Muscle layer of duodenum (tissue), 2 donors: ENCODE measurements around the gene FMNL2.
A peak's percentile ranks its signal among the peaks of the same experiment; 100 is the strongest.

ENCODE experiments used
- H3K27ac ChIP-seq: one replicate; pipeline ENCODE4 v1.7.0; 2013; ENCODE audit warnings: mild to moderate bottlenecking, low read length
- H3K27me3 ChIP-seq: one replicate; pipeline ENCODE4 v1.7.0; 2013; ENCODE audit warnings: low read depth, mild to moderate bottlenecking, control low read depth, low read length
- H3K36me3 ChIP-seq, 2 donors: one replicate each; pipeline ENCODE4 v1.7.0; 2013; ENCODE audit warnings: low read length in 2 of 2, control low read depth in 1 of 2, mild to moderate bottlenecking in 1 of 2; ENCODE audit not compliant: insufficient read depth in 2 of 2, control insufficient read depth in 1 of 2
- H3K4me1 ChIP-seq, 2 donors: one replicate each; pipeline ENCODE4 v1.7.0; 2013; ENCODE audit warnings: low read length in 2 of 2, mild to moderate bottlenecking in 2 of 2, control low read depth in 1 of 2, moderate library complexity in 1 of 2; ENCODE audit not compliant: insufficient read depth in 2 of 2, control insufficient read depth in 1 of 2
- H3K4me3 ChIP-seq, 2 donors: one replicate each; pipeline ENCODE4 v1.7.0; 2013; ENCODE audit warnings: low read length in 2 of 2, low read depth in 1 of 2, mild to moderate bottlenecking in 1 of 2
- H3K9me3 ChIP-seq, 2 donors: one replicate each; pipeline ENCODE4 v1.7.0; 2013; ENCODE audit warnings: low read length in 2 of 2, control low read depth in 1 of 2, mild to moderate bottlenecking in 1 of 2; ENCODE audit not compliant: control insufficient read depth in 1 of 2
- donor health status: healthy.

Gene FMNL2

GRCh38 chr2:152584301-152584700 is 249.3 kb downstream of the FMNL2 start:
- Histone ChIP-seq H3K9me3 (no peaks in the 10 kb centered on the region), H3K4me1 (peaks cover 0 to 11% of the 10 kb centered on the region in 2 donors), H3K36me3 (peaks cover 0 to 12% of the 10 kb centered on the region in 2 donors), H3K4me3 (no peak overlapping the region), H3K27ac (no peak overlapping the region), H3K27me3 (no peaks in the 10 kb centered on the region)

DNA sequence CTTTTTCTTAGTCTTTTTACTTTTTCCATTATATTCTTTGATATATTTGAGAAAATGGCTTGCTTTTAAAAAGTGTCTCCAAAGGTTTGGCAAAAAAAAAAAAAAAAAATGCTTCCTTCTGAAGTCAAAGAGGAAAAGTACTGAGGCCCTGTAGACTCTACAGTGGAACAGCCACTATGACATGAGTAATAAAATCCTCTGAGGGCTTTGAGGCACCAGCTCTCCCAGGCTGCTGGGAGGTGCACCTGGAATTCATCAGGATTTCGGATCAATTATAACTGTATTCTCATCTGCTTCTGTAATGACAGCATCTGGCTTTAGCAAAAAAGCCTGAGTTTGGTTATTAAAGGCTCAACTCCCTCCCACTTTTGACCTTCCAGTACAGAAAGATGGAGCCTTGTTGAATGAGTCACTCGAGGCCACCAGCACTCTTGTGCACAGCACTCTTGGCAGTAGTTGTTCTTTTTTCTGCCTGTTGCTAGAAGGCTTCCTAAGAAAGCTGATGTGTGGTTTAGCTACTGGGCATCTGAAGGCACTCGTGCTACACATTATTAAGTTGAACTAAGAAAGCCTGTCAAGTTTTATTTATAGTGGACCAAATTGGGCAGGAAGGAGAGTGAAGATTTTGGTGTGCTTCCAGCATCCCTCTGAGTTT is 251.0 kb downstream of the FMNL2 start:
- no peaks in the 10 kb centered on the region for H3K9me3 ChIP-seq
- no peak overlapping the region for H3K4me3 ChIP-seq
- peaks cover 0 to 9% of the 10 kb centered on the region in 2 donors for H3K36me3 ChIP-seq
- H3K4me1 ChIP-seq: peaks cover 0 to 11% of the 10 kb centered on the region in 2 donors
- H3K27ac ChIP-seq: no peak overlapping the region
- no peaks in the 10 kb centered on the region for H3K27me3 ChIP-seq

DNA sequence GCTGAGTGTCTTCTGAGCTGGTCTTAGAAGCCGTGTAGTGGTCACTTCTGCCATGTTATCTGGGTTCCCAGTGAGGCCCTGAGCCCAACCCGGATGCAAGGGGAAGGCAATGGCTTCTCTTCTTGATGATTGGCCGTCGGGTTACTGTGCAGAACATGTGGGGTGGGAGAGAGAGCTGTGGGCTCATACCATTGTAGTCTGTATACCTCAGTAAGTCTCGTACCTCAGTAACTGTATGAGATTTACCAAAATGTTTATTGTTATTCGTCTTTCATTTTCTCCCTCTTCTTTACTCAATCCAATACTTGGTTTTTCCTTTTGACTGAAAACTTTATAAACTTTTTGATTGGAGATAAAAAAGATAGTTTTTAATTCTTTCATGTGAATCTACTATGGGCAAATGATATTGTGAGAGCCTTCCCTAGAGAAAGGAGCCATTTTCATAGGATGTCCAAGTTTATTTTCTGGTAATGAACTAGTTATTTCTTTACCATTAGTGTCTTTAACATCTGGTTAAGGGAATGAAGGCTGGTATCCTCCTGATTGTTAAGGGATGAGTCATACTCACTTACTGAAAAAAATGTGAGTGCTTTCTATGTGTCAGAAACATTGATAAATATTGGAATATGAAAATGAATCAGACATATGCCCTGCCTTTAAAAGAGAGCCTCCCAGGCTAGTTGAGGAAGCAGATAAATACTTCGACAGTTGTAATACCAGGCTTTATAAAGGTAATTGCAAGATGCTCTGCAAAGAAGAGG is 252.4 kb downstream of the FMNL2 start:
- no peak overlapping the region for H3K4me3 ChIP-seq
- no peaks in the 10 kb centered on the region for H3K9me3 ChIP-seq
- H3K27ac ChIP-seq: no peak overlapping the region
- H3K36me3 ChIP-seq: no peaks in the 10 kb centered on the region
- no peaks in the 10 kb centered on the region for H3K27me3 ChIP-seq
- H3K4me1 ChIP-seq: peaks cover 0 to 11% of the 10 kb centered on the region in 2 donors

- H3K4me1 ChIP-seq: peaks cover 0 to 11% of the 10 kb centered on the region in 2 donors
- H3K36me3 ChIP-seq: no peaks in the 10 kb centered on the region
- H3K27ac ChIP-seq: no peak overlapping the region
- no peaks in the 10 kb centered on the region for H3K27me3 ChIP-seq
- H3K9me3 ChIP-seq: no peaks in the 10 kb centered on the region
- H3K4me3 ChIP-seq: no peak overlapping the region
These were observed 254.0 kb downstream of the FMNL2 start for GRCh38 chr2:152588998-152589397.

DNA sequence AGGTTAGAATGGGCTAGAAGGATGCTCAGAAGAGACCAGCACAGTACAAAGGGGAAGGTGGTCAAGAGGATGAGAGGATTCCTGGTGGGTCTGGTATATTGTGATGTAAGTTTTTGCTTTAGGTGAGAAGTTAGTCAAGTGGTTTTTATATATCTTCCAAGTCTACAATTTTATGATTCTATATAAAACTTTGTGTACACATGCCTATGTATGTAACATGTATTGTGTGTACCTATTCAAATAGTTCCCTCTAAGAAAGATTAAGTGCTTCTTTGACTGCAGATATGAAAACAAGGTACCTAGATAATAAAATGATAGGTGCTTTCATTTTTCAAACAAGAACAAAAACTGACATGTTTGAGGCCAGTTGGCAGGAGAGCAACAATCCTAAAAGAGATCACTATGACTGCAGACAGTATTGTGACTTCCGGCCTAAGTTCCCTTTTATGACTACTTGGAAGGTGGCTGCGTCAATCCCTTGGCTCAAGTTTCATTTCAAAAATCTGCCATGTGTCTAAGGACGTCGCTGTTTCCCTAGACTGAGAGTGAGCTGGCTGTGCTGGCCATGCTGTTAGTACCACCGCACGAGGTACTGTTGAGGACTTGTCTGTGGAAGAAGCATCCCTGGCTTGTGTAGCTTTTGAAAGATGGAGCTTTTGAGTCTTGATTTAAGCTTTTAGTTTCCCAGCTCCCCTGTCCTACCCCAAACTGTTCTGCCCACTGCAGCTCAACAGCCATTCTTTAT is 259.2 kb downstream of the FMNL2 start:
- H3K9me3 ChIP-seq: no peaks in the 10 kb centered on the region
- H3K4me1 ChIP-seq: no peaks in the 10 kb centered on the region
- H3K4me3 ChIP-seq: no peak overlapping the region
- H3K27ac ChIP-seq: peak overlapping the region; percentile 14
- peaks cover 0 to 3% of the 10 kb centered on the region in 2 donors for H3K36me3 ChIP-seq
- H3K27me3 ChIP-seq: no peaks in the 10 kb centered on the region

DNA sequence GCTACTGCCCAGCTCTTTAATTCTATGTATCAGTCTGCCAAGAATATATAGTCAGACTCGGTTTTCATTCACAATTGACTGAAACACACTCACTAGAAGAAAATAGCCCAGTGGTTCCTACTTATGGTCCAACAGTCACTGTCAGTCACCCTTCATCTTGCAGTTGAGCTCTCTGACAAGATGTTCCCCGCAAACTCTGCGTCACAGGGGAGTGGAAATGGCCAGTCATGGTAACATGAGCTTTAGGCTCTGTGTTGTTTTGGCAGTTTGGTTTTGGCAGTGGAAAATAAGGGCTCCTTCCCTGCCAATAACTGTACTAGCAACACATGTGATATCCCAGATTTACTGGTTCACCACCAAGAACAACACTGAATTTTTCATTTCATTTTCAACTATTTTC is 259.8 kb downstream of the FMNL2 start:
- H3K27me3 ChIP-seq: no peaks in the 10 kb centered on the region
- peaks cover 0 to 3% of the 10 kb centered on the region in 2 donors for H3K36me3 ChIP-seq
- no peak overlapping the region for H3K27ac ChIP-seq
- H3K4me1 ChIP-seq: no peaks in the 10 kb centered on the region
- H3K4me3 ChIP-seq: no peak overlapping the region
- H3K9me3 ChIP-seq: no peaks in the 10 kb centered on the region

DNA sequence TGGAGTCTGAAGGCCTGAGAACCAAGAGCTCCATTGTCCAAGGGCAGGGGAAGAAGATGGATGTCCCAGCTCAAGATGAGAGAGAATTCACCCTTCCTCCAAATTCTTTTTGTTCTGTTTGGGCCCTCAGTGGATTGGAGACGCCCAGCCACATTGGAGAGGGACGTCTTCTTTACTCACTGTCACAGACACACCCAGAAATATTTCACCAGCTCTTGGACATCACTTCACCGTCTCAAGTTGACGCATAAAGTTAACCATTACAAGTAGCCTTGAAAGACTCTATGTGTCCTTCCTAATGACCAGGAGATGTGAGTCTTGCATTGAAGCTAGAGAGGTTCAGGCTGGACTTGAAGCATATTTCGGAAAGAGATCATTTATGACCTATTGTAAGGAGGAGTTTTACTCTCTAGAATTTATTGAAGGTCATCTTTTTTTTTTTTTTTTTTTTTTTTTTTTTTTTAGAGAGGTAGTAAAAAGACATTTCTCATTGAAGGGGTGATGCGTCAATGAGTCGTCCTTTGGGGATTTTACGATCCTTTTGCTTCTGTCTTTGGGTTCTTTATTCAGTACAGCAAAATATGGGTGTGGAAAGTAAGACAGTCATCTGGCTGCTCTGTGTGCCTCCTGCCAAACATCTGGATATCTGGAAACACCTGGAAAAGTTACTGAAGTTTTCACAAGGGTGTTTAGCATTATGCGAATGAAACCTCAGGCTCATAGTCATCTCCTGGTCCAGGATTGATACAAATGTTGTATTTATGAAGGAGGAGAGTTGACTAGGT is 264.2 kb downstream of the FMNL2 start:
- H3K27ac ChIP-seq: no peak overlapping the region
- no peaks in the 10 kb centered on the region for H3K27me3 ChIP-seq
- no peaks in the 10 kb centered on the region for H3K4me1 ChIP-seq
- H3K4me3 ChIP-seq: no peak overlapping the region
- no peaks in the 10 kb centered on the region for H3K9me3 ChIP-seq
- H3K36me3 ChIP-seq: peaks cover 0 to 3% of the 10 kb centered on the region in 2 donors

DNA sequence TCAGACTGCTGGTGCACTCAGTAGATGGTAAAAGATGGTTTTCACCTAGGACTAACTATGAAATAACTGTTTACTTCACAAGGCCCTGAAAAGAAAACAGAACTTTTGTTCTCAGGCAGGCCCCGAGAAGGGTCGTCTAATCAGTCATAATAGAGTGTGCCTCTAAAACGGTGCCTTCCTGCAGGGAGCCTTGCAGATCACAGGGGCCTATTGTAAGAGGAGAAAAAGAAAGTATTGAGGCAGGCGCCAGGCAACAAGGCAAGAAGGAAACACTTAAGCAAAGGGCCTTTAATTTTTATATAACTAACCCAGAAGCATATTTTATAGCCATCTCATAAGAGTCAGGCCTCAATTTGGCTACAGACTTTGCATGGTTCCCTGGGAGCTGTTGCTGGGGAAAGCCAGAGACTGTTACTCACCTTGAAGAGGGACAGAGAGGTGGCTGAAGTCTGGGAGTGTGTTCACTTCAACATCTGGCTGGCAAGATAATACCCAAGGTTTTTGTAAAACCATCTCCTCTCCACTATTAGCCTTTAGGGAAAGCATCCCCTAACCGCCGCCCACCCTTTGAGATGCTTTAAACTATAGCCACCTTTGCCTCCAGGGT is 265.2 kb downstream of the FMNL2 start:
- Histone ChIP-seq H3K9me3 (no peaks in the 10 kb centered on the region), H3K36me3 (peaks cover 0 to 3% of the 10 kb centered on the region in 2 donors), H3K4me3 (no peak overlapping the region), H3K4me1 (no peaks in the 10 kb centered on the region), H3K27ac (no peak overlapping the region), H3K27me3 (no peaks in the 10 kb centered on the region)

DNA sequence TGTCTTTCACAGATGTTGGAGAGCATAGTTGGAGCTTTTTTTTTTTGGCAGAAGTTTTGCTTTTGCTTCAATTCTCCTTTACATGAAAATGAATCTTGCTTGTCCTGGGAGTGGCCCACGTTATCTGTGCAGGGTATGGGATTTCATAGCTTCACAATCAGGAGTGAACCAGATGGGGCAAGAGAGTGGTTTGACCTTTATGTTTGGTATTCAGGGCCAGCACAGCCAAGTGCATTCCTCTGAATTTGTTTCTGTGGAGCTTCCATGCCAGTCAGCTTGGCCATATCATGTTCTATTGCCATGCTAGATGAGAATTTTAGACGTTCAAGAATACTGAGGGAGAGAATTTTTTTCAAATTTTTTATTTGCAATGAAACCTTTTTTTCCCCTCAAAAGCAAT is 265.7 kb downstream of the FMNL2 start:
- H3K27ac ChIP-seq: no peak overlapping the region
- H3K4me3 ChIP-seq: no peak overlapping the region
- peaks cover 0 to 3% of the 10 kb centered on the region in 2 donors for H3K36me3 ChIP-seq
- no peaks in the 10 kb centered on the region for H3K4me1 ChIP-seq
- no peaks in the 10 kb centered on the region for H3K27me3 ChIP-seq
- H3K9me3 ChIP-seq: no peaks in the 10 kb centered on the region

DNA sequence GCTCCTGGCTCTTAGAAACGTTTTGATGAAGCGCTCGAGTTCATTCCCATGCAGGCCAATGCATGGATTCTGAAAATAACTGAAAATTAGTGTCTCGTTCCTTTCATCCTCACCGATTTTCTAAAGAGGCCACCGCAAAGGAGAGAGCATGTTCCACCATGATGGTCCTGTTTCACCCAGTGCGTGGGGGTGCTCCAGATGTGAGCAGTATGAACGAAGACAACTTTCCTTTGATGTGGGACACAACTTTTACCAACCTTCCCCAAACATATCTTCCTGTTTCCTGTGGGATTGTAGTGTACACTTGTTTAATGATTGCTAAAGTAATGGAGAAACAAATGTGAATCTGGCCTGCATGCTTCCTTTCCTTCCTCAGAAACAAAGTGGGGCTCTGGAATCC is 267.8 kb downstream of the FMNL2 start:
- Histone ChIP-seq H3K27ac (no peak overlapping the region), H3K4me1 (no peaks in the 10 kb centered on the region), H3K27me3 (no peaks in the 10 kb centered on the region), H3K4me3 (no peak overlapping the region), H3K9me3 (no peaks in the 10 kb centered on the region), H3K36me3 (peaks cover 4 to 7% of the 10 kb centered on the region in 2 donors)
